Spleen (tissue), 11 donors: ENCODE measurements around the gene HOMER1. TPM values are rescaled to one million over a fixed set of nuclear protein-coding genes. Genes with fewer than 3 reads are reported as not detected.
A peak's percentile ranks its signal among the peaks of the same experiment; 100 is the strongest.

Experiments used
- DNase-seq: peaks from one replicate; pipeline ENCODE4 v3.0.0-alpha.2; 2020
- H3K27ac ChIP-seq, 8 donors: fragments of 200-600 bp; sonication (generic) in 7 of 8; 1 replicate in 4 of 8; 2 replicates in 4 of 8; pipeline versions ENCODE4 v1.5.0 to v1.8.0; 2016 to 2021; ENCODE audit warnings: inconsistent platforms in 4 of 8, mild to moderate bottlenecking in 4 of 8, moderate library complexity in 1 of 8
- H3K27me3 ChIP-seq, 7 donors: fragments of 200-600 bp; sonication (generic) in 6 of 7; replicated peaks in 1 of 7; 1 replicate in 4 of 7; 2 replicates in 3 of 7; pipeline versions ENCODE4 v1.5.0 to v1.8.0; 2016 to 2021; ENCODE audit warnings: inconsistent platforms in 3 of 7, mild to moderate bottlenecking in 1 of 7
- H3K36me3 ChIP-seq, 6 donors: fragments of 200-600 bp; sonication (generic) in 5 of 6; 1 replicate in 4 of 6; 2 replicates in 2 of 6; pipeline versions ENCODE4 v1.5.0 to v1.8.0; 2016 to 2021; ENCODE audit warnings: inconsistent platforms in 2 of 6
- H3K4me1 ChIP-seq, 6 donors: fragments of 200-600 bp; sonication (generic) in 5 of 6; 1 replicate in 3 of 6; 2 replicates in 3 of 6; pipeline versions ENCODE4 v1.5.0 to v1.8.0; 2016 to 2021; ENCODE audit warnings: inconsistent platforms in 3 of 6
- H3K4me3 ChIP-seq, 8 donors: fragments of 200-600 bp; sonication (generic) in 7 of 8; 1 replicate in 4 of 8; 2 replicates in 4 of 8; pipeline versions ENCODE4 v1.5.0 to v1.8.0; 2016 to 2021; ENCODE audit warnings: inconsistent platforms in 4 of 8, mild to moderate bottlenecking in 4 of 8, moderate library complexity in 2 of 8
- H3K9me3 ChIP-seq, 8 donors: fragments of 200-600 bp; sonication (generic) in 7 of 8; 1 replicate in 4 of 8; 2 replicates in 4 of 8; pipeline versions ENCODE4 v1.5.0 to v1.8.0; 2016 to 2021; ENCODE audit warnings: inconsistent platforms in 4 of 8
- POLR2A ChIP-seq, 3 donors: fragments of 450-650 bp; IDR thresholded peaks; one replicate each; pipeline ENCODE4 v1.5.1; 2017; ENCODE audit warnings: antibody characterized with exemption in 3 of 3, mild to moderate bottlenecking in 1 of 3
- POLR2AphosphoS5 ChIP-seq, 3 donors: sonication (generic); formaldehyde crosslinking; IDR thresholded peaks; one replicate each; pipeline ENCODE4 v1.5.1; 2017; ENCODE audit warnings: antibody characterized with exemption in 3 of 3
- WGBS, 5 donors: extraction: QIAGEN DNeasy Blood & Tissue Kit in 3 of 5; methylation state at CpG; one replicate each; pipeline versions ENCODE4 v1.1.5 to v1.1.7; 2013 to 2018; 5-methylcytosine and 5-hydroxymethylcytosine counted together
- intact Hi-C: fragments of 100-400 bp; cut with DNase I; formaldehyde crosslinking; loops from one replicate; pipeline ENCODE4 v1.15.0; 2023; ENCODE audit warnings: low total_unique reads
- polyA plus RNA-seq, 3 donors: library from polyadenylated mRNA; stranded (reverse); fragments of 200-250 nt; gene quantifications; one replicate each; pipeline ENCODE4 v1.2.1, GENCODE V29; 2013
- total RNA-seq, 7 donors: library from RNA; depleted of rRNA in 3 of 7; stranded (reverse); fragments of >200 nt in 3 of 7; fragmentation: NEBNext Ultra II Directional in 4 of 7; extraction: Animal tissue kit (Norgen Biotek cat#: 25700) in 4 of 7; gene quantifications; one replicate each; pipeline versions ENCODE4 v1.1.0 to v1.2.1, GENCODE V29; 2016 to 2021
- TF ChIP-seq, protein P1 (sequence below), 11 experiments: fragments of 200-600 bp in 7 of 11; fragments of 450-650 bp in 4 of 11; sonication (generic) in 4 of 11; IDR thresholded peaks in 8 of 11; conservative IDR thresholded peaks in 3 of 11; 1 replicate in 7 of 11; 2 replicates in 4 of 11; pipeline versions ENCODE4 v1.4.0 to v1.8.0; 2016 to 2021; ENCODE audit warnings: antibody characterized with exemption in 11 of 11, inconsistent platforms in 4 of 11, mild to moderate bottlenecking in 1 of 11
- donor health status: healthy with polysubstance abuse.
- donor health status: DM: no; HTN: no; CAD: no; lungs with moderate emphysema.
- donor health status: DM: no; HTN: no; CAD: no.
- donor health status: Bipolar disorder and iron deficiency.
- donor health status: healthy.
- donor health status: DM: no; HTN: no; CAD: no.
- donor health status: DM: yes; HTN: yes; CAD: no.

HOMER1 gene
- total and polyA plus RNA-seq, 10 donors = 0.39 to 5.2 (median 2.4) TPM

DNA sequence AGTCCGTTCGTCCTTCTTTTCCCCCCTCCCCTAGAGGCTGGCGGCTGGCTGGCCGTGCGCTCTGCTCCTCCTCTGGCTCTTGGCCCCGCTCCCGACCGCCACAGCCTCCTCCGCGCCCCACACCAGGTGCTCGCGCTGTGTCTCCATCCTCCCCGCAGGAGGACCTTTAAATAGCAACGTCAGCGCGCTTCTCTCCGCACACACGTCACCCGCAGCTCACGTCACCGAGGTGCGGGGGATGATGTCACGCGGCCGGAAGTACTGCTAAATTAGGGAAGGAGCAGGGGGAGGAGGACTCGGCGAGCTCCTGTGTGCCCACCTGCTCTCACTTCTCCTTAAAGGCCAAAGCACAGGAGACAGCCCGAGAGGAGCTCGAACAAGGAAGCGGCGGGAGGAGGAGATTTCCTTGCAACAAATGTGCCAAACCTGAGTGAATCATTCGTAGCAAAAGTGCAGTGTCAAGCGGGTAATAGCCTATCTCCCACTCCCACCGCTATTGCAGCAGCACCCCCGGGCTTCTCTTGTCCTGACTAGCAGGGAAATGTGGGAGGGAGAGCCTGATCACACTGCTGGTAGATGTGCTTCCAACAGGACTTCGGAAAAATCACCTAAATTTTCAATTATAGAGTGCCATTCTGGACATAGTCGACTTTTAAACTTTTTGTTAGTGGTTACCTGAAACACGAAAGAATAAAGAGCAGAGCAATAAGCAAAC lies 614 bp upstream of the HOMER1 start:
- no peaks in the 10 kb centered on the region for H3K9me3 ChIP-seq
- TF ChIP-seq, protein P1, sequence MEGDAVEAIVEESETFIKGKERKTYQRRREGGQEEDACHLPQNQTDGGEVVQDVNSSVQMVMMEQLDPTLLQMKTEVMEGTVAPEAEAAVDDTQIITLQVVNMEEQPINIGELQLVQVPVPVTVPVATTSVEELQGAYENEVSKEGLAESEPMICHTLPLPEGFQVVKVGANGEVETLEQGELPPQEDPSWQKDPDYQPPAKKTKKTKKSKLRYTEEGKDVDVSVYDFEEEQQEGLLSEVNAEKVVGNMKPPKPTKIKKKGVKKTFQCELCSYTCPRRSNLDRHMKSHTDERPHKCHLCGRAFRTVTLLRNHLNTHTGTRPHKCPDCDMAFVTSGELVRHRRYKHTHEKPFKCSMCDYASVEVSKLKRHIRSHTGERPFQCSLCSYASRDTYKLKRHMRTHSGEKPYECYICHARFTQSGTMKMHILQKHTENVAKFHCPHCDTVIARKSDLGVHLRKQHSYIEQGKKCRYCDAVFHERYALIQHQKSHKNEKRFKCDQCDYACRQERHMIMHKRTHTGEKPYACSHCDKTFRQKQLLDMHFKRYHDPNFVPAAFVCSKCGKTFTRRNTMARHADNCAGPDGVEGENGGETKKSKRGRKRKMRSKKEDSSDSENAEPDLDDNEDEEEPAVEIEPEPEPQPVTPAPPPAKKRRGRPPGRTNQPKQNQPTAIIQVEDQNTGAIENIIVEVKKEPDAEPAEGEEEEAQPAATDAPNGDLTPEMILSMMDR (IDR thresholded peaks at IDR 0.05 in 8 of 11, conservative IDR thresholded peaks at IDR 0.05 in 3 of 11) = peak in 1 of 11 experiments; percentile 3
- TF ChIP-seq POLR2A (IDR thresholded peaks at IDR 0.05) (peak; percentile 6 to 81 (median 72)), POLR2AphosphoS5 (IDR thresholded peaks at IDR 0.05) (peak; percentile 96 to 99 (median 98))
- WGBS, 5 donors = 2 to 3% (median 3%) methylated on average over 34 to 38 of the region's 38 CpGs
- DNase-seq = peak; percentile 93
- no peaks in the 10 kb centered on the region for H3K36me3 ChIP-seq
- peaks cover 10 to 38% (median 22%) of the 10 kb centered on the region in 6 donors for H3K4me1 ChIP-seq
- peak overlapping the region; percentile 89 to 99 (median 92) for H3K27ac ChIP-seq
- peak overlapping the region; percentile 62 to 96 (median 82) for H3K4me3 ChIP-seq
- H3K27me3 ChIP-seq = peaks cover 8 to 53% (median 31%) of the 10 kb centered on the region in 7 donors
- intact Hi-C loops = no loop called here

DNA sequence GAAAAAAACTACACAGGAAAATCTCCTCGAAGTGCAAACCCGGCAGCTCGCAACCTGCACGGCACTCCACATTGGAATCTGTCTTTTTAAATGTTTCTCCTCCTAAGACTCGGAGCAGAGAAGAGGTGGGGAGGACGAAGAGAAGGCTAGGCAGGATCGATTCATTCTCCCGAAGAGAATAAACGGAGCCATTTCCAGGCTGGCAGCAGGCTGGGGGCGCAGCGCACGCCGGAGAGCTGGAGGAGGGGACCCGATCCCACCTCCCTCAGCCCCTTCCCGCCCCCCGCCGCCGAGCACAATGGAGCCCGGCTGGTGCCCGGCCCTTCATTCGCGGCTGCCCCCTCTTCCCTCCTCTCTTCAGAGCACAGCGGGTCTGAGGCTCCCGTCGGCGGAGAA lies 628 bp downstream of the HOMER1 start:
- intact Hi-C loops = no loop called here
- Histone ChIP-seq H3K27ac (peak overlapping the region in 5 of 8 donors; percentile 89 to 99 (median 95)), H3K4me1 (peaks cover 10 to 38% (median 22%) of the 10 kb centered on the region in 6 donors), H3K27me3 (peaks cover 8 to 62% (median 31%) of the 10 kb centered on the region in 7 donors), H3K4me3 (peak overlapping the region; percentile 62 to 96 (median 82)), H3K9me3 (no peaks in the 10 kb centered on the region), H3K36me3 (no peaks in the 10 kb centered on the region)
- TF ChIP-seq POLR2AphosphoS5 (IDR thresholded peaks at IDR 0.05) = no peak
- no peak for TF ChIP-seq POLR2A (IDR thresholded peaks at IDR 0.05)
- TF ChIP-seq, protein P1 (IDR thresholded peaks at IDR 0.05 in 8 of 11, conservative IDR thresholded peaks at IDR 0.05 in 3 of 11) = no peak
- no peak for DNase-seq
- WGBS, 5 donors = 1 to 3% (median 1%) methylated on average over 9 to 26 of the region's 26 CpGs

DNA sequence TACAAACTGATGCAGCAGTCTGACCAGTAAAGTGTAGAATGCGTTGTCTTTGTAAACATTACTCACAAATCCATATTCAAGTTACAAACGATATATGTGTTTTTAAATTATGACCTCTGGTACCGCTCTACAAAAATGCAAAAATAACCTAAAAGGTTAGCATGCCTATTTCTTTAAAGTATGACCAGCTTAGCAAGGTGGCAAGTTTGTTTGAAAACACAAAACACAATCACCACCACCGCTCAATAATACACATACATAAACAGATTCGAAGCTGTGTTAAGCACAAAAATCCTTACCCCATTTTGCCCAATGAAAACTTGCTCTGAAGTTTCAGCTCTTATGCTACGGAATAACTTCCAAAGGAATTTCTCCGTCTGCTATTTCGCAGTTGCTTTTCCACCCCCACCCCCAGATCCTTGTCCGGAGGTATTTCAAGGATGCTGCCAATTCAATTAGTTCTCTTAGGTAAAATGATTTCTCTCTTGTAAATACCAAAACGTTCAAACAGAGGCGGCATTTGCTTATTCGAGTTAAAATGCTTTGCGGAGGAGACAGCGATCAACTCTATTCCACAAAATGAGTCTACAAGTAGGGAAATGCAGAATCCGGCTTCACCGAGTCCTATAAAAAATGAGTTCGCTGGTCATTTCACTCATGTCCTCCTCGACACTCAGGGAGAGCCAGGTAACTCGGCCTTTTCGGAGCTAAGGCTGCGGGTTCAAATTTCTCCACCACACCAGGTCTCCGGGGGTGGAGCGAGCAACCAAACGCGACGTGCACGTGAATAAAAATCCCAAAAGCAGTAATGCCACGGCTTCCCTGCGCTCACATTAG lies 1.2 kb downstream of the HOMER1 start:
- no peaks in the 10 kb centered on the region for H3K9me3 ChIP-seq
- peaks cover 8 to 62% (median 31%) of the 10 kb centered on the region in 7 donors for H3K27me3 ChIP-seq
- H3K4me3 ChIP-seq = peak overlapping the region in 7 of 8 donors; percentile 62 to 96 (median 76)
- no peak for DNase-seq
- H3K27ac ChIP-seq = no peak overlapping the region
- intact Hi-C loops = no loop called here
- TF ChIP-seq, protein P1 (IDR thresholded peaks at IDR 0.05 in 8 of 11, conservative IDR thresholded peaks at IDR 0.05 in 3 of 11) = no peak
- TF ChIP-seq POLR2AphosphoS5 (IDR thresholded peaks at IDR 0.05) (no peak), POLR2A (IDR thresholded peaks at IDR 0.05) (no peak)
- WGBS, 5 donors = 6 to 12% (median 9%) methylated on average over 29 of the region's 29 CpGs
- H3K4me1 ChIP-seq = peaks cover 10 to 36% (median 22%) of the 10 kb centered on the region in 6 donors
- H3K36me3 ChIP-seq = no peaks in the 10 kb centered on the region
